AML-193 (cell line): Measurements from ENCODE around the gene SHC2.
"Not testable (repeated sequence)": the region's sequence is repeated elsewhere in the genome, so short reads cannot be mapped to it uniquely, and the experiment has no call there.

Source experiments
- DNase-seq, 2 experiments: peaks; one replicate each; lab custom pipeline; 2025; lab: John Stamatoyannopoulos, UW

The SHC2 gene

DNA sequence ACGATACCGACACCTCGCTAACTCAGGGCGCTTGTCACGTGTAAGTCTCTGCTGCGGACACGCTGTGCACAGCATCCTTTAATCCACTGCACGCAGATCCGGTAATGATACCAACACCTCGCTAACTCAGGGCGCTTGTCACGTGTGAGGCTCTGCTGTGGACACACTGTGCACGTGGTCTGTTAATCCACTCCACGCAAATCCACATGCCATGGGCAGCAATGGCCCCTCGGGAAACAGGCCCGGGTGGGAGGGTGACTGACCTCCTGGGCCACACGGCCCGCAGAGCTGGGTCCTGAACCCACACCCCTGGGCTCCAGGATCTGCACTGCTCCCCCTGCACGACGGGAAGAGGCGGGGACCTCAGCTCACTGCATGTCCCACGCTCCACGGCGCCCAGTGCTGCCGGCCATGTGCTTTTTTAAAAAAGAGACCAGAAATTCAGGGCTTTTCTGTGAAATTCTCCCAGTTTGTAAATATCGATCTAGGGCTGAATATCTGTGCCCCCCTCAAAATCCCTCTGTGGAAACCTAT lies 16.1 kb downstream of the SHC2 start:
- DNase-seq: no peak

DNA sequence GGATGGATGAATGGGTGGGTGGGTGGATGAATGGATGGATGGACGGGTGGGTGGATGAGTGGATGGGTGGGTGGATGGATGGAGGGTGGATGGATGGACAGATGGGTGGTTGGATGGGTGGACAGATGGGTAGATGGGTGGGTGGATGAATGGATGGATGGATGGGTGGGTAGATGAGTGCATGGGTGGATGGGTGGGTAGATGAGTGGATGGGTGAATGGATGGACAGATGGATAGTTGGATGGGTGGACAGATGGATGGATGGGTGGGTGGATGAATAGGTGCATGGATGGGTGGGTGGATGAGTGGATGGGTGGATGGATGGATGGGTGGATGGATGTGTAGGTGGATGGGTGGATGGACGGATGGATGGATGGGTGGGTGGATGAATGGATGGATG lies 17.8 kb downstream of the SHC2 start:
- no peak for DNase-seq

DNA sequence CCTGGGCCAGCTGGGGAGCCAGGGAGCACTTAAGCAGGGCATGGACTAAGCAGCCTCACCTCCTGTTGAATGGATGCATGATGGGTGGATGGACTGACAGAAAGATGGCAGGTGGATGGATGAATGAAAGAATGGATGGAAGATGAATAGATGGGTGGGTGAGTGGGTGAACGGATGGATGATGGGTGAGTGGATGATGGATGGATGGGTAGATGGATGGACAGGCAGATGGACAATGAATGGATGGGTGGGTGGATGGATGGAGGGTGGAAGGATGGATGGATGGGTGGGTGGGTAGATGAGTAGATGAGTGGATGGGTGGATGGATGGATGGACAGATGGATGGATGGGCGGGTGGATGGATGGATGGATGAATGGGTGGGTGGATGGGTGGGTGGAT lies 18.7 kb downstream of the SHC2 start:
- no peak for DNase-seq

DNA sequence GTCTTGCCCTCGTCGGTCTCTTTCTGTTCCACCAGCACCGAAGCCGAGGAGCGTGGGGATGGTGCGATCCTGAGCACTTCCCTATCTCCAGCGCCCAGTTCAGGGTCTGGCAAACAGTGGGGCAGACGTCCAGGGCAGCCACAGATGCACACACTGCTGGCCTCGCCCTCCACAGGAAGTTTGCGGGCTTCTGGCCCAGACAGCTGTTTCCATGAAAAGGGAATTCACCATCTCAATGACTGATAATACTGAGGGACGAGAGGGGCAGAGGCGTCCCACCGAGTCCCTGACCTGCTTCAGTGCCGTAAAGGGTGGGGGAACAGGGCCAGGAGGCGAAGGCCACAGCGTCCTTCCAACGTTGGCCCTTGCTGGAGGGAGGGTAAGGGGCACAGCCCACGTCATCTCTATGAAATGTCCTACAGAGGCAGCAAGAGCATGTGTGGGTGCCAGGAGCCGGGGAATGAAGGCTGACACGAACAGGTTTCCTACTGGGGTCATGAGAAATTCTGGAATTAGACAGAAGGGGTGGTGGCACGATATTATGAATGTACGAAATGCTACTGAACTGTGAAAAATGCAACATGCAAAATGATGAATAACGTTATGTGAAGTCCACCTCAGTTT lies 19.5 kb downstream of the SHC2 start:
- no peak for DNase-seq

DNA sequence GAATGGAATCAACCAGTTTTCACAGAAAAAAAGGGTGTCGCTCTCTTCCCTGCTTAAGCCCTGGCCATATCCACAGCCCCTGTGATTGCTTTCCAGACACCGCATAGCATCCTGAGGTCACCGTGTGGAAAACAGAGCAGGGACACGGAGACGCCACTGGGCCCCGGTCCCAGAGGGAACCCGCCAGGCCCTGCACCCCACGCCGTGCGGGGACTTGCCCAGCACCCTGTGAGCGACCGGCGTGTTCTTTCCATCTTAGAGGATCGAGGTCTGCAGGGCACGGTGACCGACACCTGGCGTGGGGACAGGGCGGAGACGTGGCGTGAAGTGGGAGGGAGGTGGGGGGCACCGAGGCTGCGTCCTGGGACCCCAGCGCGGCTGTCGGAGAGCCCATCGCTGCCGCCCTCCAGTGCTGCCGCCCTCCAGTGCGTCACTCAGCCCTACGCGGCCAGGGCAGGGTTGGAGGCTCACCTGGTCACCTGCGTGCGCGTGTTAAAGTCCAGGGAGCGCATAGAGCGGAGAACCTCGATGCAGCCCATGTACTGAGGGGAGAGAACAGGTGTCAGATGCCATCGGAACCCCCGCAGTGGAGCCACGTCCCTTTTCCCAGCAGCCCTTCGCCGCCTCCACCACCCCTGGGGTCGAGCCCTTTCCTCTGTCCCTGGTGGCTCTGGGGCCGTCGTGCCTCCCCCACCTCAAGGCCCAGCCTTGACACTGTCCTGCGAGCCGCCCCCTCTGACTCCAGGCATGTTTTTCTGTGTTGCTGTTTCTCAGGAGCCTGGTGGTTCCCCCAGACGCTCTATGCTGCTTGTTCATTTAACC lies 20.2 kb downstream of the SHC2 start:
- DNase-seq: no peak

DNA sequence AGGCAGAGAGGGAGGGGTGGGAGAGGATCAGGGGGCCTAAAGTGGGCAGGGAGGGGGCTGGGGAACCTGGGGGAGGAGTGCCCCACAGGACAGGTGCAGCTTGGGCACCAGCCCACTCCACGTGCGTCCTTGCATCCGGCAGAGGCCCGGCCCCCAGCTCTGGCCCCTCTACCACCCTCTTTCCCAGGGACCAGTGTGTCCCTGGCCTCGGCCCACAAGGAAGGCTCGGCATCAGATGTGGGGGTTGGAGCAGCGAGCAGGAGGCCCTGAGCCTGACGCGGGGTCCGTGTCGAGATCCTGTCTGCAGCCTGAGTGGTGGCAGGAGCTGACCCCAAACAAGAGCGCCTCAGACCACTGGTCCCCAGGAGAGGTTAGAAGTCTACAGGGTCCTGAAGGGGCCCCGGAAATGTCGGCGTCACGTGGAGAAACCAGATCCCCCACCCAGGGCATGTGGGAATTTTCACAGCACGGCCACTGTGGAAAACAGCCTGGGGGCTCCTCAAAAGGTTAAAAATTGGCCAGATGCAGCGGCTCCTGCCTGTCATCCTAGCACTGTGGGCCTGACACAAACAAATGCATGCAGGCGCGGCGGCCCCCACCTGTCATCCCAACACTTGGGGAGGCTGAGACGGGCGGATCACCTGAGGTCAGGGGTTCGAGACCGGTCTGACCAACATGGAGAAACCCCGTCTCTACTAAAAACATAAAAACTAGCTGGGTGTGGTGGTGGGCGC lies 21.5 kb downstream of the SHC2 start:
- DNase-seq: no peak

DNA sequence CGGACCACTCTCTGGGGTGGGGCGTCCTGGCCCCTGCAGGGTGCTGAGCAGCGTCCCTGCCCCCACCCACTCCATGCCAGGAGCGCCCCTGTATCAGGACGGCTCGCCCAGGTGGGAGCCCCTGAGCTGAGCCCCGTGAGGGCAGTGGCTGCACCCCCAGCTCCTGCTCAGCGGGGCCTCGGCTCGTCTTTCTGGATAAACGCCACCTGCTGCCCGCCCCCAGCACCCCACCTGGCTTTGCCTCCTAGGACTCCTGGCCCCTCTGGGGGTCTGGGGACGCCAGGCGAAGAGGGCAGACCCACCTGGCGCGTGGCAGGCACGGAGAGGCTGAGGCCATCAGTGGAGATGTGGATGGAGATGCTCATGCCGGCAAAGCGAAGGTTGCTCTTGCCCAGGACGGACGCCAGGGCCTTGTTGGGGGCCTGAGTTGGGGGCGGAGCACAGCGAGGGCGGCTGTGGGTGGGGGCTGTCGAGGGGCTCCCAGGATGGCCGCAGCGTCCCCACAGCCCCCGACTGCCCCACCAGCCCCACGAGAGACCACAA lies 22.3 kb downstream of the SHC2 start:
- DNase-seq: no peak

DNA sequence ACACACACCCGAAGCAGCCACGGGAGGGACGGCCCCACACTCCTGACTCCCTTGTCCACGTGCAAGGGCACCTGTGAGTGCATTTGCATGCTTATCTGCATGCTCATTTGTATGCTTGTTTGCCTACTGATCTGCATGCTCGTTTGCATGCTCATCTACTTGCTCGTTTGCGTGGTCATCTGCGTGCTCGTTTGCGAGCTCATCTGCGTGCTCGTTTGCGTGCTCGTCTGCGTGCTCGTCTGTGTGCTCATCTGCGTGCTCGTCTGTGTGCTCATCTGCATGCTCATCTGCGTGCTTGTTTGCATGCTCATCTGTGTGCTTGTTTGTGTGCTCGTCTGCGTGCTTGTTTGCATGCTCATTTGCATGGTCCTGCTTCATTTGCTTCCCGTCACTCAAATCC lies 23.8 kb downstream of the SHC2 start:
- no peak for DNase-seq

DNA sequence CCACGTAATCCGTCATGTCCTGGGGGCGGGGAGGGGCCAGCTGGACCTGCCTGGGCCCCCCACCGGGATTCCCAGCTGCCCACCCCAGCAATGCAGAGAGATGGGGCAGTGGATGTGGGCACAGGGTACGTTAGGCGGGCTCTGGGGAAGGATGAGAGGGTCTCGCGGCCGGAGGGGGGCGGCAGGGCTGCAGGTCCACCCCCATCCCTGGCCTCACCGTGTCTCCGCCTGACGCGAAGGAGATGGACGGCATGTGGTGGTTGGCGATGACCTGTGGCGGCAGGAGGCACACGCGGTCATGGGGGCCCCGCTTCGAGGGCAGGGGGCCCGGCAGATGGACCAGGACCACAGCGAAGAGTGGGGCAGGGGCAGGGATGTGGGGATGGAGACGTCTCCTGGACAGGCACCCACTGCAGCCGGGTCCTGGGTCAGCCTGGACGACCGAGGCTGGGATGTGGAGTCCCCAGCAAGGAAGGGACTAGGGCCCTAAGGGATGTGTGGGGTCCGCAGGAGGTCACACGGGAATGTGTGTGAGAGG lies 24.4 kb downstream of the SHC2 start:
- DNase-seq: no peak

DNA sequence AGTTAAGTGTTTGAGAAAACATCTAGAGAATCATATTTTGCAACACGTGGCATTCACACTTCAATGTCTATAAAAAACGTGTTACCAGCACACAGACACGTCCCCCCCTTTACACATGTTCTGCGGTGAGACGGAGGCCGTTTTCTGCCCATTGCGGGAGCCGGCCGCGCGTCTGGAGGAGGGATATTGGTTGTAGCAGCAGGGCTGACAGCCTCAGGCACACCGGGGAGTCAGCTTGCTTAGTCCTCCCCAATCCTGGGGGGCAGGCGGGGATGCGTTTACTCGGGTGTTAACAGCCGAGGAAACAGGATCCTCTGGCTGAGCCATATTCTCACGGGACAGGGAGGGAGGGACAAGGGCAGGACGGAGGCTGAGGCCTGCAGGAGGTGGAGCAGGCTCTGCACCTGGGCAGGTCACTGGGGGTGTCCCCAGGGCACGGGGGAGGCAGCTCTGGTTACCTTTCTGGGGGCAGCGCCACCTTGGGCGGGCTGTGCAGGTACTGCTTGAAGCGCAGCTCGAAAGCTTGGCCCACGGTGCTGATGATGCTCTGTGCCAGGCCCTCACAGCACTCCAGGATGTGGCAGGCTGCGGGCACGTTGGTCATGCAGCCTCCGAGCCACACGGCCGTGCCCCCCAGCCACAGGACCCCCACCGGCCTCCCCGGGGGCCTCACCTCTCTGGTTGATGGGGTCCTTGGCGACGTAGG lies 25.0 kb downstream of the SHC2 start:
- DNase-seq: no peak

DNA sequence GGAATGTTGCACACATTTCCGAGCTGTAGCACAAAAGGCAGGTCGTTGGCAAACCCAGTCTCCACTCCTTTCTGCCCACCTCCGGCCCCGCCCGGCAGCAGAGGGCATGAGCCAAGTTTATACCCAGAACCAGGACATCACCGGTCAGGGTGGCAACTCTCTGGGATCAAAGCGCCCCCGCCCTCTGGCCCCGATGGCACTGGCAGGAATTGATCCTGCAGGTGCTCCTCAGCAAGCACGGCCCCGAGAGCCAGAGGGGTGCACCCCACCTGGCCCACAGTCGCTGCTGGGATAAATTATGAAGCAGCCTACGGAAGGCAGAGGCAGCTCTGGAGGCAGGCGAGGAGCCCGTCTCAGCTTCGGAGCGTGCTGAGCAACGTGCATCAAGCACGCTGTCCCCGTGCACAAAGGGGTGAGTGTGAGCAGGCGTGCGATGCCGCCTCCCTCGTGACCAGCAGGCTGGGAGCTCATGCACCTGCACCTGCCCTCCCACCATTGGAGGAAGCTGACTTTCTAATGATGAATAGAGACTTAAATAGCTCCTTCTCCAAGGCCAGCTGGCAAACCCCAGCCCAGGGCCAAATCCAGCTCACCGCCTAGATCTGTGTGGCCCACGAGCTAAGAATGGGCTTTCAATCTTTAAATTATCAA lies 25.7 kb downstream of the SHC2 start:
- no peak for DNase-seq

DNA sequence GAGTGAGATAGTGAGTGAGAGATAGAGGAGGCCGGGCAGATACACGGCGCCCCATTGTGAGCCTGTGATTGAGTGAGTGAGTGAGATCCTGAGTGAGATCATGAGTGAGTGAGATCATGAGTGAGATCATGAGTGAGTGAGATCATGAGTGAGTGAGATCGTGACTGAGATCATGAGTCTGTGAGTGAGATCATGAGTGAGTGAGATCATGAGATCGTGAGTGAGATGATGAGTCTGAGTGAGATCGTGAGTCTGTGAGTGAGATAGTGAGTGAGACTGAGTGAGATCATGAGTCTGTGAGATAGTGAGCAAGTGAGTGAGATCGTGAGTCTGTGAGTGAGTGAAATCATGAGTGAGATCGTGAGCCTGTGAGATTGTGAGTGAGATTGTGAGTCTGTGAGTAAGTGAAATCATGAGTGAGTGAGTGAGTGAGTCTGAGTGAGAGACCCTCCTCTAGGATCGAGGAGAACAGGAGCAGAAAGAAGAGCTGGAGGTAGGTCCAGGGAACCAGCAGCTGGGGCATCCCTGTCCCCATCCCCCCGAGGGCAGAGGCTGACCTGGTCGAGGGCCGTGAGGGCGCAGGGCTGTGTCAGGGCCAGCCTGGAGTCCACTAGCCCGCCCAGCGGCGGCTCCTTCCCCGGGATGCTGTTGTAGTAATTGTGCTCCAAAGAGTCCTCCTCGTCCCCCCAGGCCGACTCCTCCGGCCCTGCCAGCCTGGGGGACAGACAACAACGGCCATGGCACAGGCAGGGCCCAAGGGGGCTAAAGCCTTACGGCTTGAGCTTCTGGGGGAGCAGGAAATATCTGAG lies 26.5 kb downstream of the SHC2 start:
- DNase-seq: no peak

DNA sequence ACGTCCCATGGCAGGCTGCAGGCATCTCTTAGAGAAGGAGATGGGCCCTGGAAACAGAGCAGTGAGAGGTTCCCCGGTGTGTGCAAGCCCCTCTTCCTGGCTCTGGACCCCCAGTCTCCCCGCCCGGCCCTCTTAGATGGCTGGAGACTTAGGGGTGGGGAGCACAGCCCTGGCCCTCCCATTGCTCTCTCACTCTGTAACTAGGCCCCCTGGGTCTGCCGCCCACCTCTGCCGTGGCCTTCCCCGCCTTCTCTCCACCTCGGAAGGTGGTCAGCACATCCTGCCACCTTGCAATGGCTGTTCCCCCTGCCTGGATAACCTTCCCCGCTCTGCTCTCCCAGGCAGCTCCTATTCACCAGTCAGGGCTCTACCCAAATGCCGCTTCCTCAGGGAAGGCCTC lies 30.1 kb downstream of the SHC2 start:
- DNase-seq: no peak

DNA sequence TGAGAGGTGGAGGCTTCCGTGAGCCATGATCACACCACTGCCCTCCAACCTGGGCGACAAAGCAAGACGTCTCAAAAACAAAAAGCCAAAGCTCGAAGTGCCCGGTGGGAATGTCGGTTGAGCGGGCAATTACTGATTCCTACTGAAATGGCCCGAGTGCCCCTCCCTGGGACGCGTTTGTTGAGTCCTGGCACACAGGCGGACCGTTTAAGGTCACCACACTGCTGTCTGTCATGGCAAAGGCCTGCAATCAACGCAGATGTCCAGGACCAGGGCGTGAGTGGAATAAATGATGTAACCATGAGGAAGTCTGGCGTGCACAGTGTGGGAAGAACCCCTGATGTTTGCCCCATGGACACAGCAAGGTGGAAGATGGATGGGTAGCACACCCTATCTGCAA lies 32.7 kb downstream of the SHC2 start:
- DNase-seq: no peak

DNA sequence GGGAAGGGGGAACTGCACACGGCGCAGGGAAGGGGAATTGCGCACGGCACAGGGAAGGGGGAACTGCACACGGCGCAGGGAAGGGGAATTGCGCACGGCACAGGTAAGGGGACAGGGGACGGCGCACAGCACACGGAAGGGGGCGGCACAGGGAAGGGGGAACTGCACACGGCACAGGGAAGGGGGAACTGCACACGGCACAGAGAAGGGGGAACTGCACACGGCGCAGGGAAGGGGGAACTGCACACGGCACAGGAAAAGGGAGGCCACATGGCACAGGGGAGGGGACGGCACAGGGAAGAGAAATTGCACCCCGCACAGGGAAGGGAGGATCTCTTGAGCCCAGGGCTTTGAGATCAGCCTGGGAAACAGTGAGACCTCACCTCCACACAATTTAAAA lies 33.2 kb downstream of the SHC2 start:
- not testable (repeated sequence) for DNase-seq

DNA sequence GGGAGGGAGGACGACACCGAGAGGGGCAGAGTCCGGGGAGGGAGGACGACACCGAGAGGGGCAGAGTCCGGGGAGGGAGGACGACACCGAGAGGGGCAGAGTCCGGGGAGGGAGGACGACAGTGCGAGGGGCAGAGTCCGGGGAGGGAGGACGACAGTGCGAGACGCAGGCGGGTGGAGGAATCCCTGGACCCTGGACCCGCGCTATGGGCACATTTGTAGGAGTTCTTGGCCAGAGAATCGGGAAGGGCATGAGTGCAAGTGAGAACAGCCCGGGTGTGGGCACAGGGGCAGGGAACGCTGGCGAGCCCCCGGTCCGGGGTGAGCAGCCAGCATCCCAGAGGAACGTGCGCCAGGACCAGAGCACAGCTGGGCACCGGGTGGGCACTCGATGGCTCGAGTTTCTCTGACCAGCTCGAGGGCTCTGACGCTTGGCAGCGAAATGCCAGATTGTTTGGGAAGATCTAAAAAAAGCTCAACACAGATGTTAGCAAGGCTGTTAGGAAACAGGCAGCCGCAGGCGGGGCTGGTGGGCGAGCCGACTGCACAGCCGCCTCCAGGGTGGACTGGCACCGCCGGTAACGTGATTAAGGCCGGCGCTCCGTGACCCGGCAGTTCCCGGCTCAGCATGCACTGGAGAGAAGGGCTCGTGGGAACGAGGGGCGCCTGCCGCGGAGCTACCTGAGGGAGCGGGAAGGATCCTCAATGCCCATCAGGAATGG lies 33.9 kb downstream of the SHC2 start:
- no peak for DNase-seq

DNA sequence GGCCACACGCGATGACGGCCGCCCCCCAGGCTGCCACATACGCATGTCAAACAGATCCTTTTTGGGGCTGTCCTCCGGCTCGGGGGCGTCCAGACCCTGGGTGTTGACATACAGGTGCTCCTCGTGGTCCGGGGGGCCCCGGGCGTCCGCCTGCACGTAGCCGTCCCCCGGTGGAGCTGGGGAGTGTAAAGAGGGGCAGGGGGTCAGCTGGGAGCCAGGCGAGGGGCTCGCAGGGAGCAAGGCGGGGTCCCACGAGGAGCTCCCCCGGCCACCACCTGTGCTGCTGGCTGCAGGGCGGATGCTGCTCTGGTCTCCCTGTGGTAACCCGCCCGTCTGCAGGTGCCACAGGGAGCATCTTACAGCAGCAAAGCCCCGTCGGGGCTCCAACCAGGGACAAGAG lies 35.8 kb downstream of the SHC2 start:
- no peak for DNase-seq

DNA sequence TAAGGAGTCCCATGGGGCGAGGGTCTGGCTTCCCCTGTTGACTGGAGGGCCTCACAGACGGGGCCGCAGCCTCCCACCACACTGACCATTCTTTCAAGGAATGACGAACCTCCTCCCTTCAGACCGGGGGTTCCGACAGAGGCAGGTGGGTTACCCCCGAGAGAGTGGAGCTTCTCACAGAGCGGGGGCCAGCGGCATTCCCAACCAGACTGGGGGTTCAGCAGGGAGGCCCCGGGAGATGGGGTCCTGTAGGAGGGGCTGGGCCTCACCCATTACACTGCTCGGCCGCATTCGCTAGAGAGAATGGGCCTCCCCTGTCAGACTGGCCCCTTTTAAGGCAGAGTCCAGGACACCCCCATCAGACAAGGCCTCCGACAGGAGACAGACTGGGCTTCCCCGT lies 36.3 kb downstream of the SHC2 start:
- DNase-seq: no peak

DNA sequence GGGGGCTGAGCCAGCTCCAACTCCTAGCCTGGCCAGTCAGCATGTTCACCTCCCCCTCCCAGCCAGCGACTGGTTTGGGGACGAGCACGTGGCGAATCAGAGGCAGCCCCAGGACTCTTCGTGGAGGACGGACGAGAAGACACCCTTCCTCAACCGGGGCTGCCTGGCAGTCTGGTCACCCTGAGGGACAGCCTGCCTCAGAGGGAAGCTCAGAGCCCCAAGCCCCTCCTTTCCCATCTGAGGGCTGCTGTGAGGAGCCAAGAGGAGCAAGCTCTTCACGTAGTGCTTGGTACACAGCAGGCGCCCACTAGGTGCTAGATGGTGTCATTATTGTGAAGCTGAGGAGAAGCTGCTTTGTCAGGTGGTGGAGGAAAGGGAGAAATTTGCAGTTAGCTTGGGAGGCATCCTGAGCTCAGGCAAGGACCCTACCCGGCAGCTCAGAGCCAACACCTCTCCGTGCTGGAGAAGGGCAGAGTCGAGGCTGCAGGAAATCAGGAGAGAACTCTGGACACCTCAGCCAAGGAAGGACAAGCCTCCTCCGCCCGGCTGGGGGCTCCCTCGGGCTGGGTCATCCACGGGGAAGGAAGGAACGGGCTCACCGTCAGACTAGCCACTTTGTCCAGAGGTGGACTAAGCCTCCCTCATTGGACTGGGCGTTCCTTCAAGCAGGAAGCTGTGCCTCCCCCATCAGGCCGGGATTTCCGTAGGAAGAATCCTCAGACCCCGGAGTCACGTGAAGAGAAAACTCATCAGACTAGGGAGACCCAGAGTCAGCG lies 37.0 kb downstream of the SHC2 start:
- no peak for DNase-seq
